Kidney glomerular epithelial cell (primary cell): ENCODE data around the gene SLC38A9.

Experiments
- DNase-seq: peaks from one replicate; lab custom pipeline; 2025; lab: John Stamatoyannopoulos, UW

SLC38A9 gene

DNA sequence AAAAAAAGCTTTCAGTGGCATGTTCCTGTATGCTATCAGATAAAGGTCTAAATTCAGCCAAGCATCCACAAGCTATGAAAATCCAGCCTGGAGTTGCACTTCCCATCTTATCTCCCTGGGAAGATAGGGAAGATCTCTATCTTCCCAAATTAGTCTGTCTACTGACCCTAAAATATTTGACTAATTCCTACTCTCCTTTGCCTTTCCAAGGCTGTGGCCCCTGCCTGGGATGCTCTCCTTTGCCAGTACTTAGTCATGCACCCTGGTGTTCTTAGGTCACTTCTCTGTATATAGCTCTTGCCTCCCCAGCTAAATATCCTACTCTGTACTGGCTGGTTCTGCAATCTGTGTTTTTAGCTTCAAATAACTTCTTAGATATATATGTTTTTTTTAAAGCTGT lies 133.4 kb downstream of the SLC38A9 start:
- no peak for DNase-seq

DNA sequence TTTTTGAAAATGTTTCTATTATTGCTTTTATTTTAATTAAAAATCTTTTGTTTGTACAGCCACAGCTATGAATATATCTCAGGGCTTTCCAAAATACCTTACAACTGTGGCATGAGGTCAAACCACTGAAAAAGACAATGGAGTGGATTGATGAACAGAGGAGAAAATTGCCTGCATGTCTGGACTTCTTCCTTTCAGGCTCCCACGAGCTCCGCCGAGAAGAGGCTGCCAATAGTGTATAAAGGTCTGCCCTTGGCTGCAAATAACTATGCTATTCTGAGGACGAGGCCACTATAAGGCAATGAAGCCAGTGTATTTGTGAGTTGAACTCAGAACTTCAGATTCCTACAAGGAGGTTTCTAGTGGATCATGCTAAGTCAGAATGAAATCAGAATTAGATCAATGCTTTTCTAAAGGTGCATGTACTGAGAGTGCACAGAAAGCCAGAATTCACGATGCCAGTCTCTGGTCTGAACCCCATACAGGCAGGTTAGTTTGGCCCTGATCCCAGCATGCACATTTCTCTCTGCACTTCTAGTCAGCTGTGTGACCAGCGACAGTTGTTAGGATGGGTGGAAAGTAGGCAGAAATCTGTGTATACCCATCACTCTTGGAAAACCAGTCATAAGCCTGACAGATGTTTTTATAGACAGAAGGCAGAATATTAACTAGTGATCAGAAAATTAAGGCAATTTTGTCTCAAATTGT lies 134.6 kb downstream of the SLC38A9 start:
- no peak for DNase-seq

DNA sequence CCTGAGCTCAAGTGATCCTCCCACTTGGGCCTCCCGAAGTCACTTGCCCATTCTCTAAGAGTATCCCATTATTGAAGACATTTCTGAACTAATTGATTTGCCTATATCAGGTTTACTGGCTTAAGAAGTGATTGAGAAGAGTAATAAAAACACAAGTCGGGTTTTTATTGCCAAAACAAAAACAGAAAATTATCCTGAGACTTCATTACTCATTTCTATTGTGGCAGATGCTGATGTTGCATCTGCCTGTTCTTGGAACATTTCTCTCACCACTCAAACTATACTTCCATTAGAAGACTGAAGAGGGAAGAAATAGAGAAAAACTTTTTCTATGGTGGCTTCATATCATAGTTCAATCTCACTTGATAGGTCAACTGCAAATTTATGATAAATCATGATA lies 135.5 kb downstream of the SLC38A9 start:
- no peak for DNase-seq
